Astrocyte of the cerebellum (primary cell): ENCODE measurements around the gene MTSS2.
A peak's percentile ranks its signal among the peaks of the same experiment; 100 is the strongest.

Experiments used
- DNase-seq: peaks from one replicate; pipeline ENCODE4 v3.0.0-alpha.2; 2011; ENCODE audit warnings: low read depth
- H3K4me3 ChIP-seq: 2 replicates; pipeline ENCODE4 v1.5.1; 2011; ENCODE audit warnings: mild to moderate bottlenecking, low read depth, low read length, moderate library complexity
- in situ Hi-C: cut with HindIII; loops from 2 replicates; pipeline ENCODE4 v1.10.0; 2017; ENCODE audit warnings: low sequenced_read_pairs
- TF ChIP-seq, protein P1 (sequence below): IDR thresholded peaks from 2 replicates; pipeline ENCODE4 v1.5.1; 2012; ENCODE audit warnings: low read length, low read depth, moderate library complexity, mild to moderate bottlenecking; ENCODE audit errors: missing control alignments

MTSS2 gene

DNA sequence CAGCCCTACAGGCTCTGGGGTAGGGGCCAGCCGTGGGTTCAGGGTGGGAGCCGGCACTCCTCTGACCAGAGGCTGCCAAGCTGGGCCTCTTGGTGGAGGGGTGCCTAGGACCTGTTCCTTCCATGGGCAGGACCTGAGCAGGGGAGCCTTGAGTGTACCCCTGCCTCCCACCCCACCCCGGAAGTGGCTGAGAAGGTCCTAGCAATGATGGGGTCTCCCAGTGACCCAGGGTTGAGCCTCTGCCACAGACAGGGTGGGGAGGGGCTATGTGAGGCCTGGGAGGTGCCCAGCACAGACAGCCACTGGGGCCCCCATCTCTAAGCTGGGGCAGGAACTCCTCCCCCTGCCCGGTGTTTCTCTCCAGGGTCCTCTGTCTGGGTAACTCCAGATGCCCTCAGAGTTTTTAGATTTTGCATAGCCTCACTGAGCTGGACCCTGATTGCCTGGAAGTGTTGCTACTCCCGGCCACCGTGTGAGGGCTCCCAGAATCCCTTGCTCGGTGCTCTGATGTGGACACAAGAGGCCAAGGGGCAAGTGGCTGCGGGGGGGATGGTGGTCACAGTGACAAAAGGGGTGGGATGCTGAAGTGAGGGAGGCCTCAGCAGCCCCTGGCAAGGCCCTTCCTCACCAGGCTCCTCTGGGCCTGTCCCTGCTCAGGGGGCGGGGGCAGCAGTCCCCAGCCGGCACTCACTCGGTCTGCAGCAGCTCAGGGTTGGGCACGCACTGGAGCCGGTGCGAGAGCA is 6.4 kb upstream of the MTSS2 start:
- H3K4me3 ChIP-seq: no peak overlapping the region
- DNase-seq: no peak
- in situ Hi-C loops: no loop called here
- TF ChIP-seq, protein P1, sequence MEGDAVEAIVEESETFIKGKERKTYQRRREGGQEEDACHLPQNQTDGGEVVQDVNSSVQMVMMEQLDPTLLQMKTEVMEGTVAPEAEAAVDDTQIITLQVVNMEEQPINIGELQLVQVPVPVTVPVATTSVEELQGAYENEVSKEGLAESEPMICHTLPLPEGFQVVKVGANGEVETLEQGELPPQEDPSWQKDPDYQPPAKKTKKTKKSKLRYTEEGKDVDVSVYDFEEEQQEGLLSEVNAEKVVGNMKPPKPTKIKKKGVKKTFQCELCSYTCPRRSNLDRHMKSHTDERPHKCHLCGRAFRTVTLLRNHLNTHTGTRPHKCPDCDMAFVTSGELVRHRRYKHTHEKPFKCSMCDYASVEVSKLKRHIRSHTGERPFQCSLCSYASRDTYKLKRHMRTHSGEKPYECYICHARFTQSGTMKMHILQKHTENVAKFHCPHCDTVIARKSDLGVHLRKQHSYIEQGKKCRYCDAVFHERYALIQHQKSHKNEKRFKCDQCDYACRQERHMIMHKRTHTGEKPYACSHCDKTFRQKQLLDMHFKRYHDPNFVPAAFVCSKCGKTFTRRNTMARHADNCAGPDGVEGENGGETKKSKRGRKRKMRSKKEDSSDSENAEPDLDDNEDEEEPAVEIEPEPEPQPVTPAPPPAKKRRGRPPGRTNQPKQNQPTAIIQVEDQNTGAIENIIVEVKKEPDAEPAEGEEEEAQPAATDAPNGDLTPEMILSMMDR: no peak

DNA sequence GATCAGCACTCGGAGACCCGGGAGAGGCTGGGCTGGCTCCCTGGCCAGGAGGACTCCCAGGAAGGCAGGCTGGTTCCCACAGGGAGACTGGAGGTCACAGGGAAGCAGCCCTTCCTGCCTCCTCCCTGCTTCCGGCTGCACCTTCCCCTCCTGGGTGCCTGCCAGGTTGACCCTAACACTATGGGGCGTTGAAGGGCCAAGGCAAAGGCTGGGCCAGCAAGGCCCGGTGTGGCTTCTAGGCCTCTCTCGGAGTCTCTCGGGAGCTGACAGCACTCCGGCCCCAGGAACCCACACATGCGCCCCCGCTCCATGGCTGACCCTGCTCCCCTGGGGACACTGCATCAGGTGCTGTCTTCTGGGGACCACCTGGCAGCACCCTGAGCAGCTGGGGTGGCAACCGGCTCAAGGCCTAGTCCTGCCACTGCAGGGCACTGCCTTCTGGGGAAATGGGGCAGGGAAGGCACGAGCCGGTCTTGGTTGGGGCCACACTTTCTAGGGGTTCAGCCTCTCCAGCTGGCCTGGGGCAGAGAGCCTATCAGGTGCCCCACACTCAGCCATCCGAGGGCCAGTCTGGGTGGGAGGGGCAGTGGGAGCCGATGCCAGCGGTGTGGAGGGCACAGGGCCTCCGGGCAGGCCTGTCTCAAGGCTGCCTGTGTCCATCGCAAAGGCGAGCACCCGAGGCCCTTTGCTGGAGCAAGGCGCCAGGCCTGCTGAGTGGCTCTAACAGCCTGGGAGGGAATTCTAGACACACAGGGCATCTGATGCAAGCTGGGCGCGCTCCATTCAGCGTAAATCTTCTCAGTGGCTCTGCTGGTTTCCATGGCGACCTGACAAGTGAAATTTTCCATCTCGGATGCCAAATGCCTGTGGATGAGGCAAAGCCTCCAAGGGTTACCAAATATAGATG is 5.6 kb upstream of the MTSS2 start:
- no peak overlapping the region for H3K4me3 ChIP-seq
- in situ Hi-C loops: no loop called here
- DNase-seq: peak; percentile 98
- TF ChIP-seq, protein P1: no peak

DNA sequence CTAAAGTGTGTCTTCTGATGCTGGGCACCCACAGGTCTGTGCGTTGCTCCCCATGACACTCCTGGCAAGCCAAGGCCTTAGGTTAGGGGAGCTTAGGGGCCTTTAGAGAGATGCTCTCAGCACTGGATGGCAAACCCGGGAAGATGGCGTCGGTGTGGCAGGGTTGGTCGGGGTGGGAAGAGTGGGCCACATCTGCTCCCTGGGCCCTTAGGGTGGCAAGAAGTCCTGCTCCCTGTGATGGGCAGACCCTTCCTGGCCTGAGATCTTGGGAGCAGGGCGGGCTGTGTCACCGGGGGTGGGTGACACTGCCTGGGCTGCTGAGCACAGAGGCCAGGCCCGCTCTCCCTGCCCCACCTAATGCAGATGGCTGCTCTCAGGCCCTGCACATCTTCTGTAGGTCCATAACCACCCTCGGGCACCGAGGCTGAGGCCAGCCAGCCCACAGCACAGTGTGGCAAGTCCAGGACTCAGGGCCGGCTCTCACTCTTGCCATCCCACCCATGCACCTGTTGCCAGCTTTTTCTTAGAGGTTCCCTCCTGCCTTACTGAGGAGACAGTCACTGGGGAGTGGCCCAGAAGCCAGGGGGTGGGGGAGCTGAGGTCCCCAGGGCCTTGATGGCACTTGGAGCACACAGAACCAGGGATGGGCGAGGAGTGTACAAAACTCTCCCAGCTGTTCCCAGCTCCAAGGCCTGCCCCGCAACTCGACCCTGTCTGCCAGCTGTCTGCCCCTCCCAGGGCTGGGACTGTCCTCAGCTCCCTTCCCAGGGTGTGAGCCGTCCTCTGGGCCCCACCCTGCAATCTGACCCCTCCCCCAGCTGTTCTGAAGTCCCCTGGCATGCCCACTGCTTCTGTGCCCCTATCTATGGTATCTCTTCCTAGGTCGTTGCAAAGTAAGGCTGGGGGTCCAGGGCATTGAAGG is 4.4 kb upstream of the MTSS2 start:
- TF ChIP-seq, protein P1: no peak
- in situ Hi-C loops: no loop called here
- DNase-seq: no peak
- H3K4me3 ChIP-seq: no peak overlapping the region

DNA sequence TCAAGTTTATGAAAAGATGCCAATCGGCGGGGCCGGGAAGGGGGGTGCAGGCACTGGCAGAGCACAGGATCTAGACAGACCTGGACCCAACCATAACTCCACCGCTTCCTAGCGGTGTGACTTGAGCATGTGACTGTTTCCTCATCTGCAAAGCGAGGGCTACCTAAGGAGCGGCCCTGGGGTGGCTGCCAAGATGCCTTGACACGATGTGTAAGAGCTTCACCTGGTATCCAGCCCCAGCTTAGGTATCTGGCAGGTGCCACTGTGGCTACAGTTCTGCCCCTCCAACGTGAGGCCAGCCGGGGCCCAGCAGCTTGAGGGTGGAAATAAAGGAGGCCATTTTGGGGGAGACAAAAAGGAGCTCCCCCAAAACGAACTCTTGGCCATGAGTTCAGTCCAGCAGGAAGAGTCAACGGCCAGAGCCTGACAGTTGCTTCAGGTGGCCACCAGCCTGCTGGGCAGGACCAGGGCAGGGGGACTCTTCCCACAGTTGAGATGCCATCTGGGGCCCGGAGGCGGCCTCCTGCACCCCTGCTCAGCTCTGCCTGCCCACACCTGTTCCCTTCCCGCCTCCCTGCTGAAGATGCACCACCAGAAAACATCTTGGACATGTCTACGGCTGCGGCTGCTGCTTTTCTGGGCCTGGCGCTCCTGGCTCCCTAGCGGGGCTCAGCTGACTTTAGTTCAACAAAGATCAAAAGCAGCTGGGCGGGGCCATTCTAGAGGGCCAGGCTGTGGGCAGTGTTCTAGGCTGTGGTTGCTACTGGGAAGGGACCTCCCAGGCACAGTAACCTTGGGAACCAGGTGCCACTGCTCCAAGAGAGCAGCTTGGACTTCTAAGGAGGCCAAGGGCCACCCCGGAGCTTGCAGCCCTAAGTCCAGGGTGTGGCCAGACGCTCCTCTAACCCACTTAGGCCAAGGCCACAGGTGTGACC is 3.4 kb upstream of the MTSS2 start:
- DNase-seq: no peak
- in situ Hi-C loops: no loop called here
- TF ChIP-seq, protein P1: no peak
- H3K4me3 ChIP-seq: no peak overlapping the region

DNA sequence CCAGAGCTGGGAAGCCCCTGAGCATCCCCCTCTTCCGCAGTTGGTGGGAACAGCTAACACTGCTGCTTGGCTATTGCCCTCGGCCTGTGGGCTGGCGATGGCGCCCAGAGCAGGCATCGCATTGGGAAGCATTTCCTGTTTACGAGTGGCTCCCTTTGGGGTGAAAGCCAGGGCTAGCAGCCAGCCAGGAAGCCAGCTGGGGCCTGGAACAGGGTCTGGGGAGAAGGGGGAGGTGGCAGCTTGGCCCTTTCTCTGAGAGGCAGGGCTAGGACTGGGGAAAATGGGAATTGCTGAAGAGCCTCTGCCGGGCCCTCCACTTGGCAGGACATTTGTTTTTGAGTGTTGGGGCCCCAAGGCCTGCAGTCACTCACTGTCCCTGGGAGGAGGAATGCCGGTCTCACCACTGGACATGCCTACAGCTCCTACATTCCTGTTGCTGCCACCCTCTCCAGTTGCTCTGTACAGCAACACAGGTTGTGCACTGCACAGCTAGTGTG is 2.4 kb upstream of the MTSS2 start:
- TF ChIP-seq, protein P1: no peak
- in situ Hi-C loops: no loop called here
- H3K4me3 ChIP-seq: no peak overlapping the region
- DNase-seq: peak; percentile 28
